ENCODE measurements around the gene PAN3.

GRCh38 chr13:28166257-28166656 is 27.9 kb downstream of the PAN3 start:
- TF ChIP-seq CTCF (IDR thresholded peaks at IDR 0.05) = no peak
- no peak for TF ChIP-seq POLR2A (IDR thresholded peaks at IDR 0.05)
